Activated T-cell treated with anti-CD3 and anti-CD28 coated beads, Interleukin-2, amount 50 U/mL, for 24 hours (primary cell): ENCODE results near the gene FRRS1L.

Source experiments
- DNase-seq: peaks from one replicate; pipeline ENCODE4 v3.0.0-alpha.2; 2020
- H3K27ac Mint-ChIP-seq: 2 replicates; pipeline ENCODE4 v1.8.0; 2020; ENCODE audit warnings: mild to moderate bottlenecking, mixed read lengths
- H3K27me3 Mint-ChIP-seq: 2 replicates; pipeline ENCODE4 v1.8.0; 2020; ENCODE audit warnings: mixed read lengths
- H3K36me3 Mint-ChIP-seq: 2 replicates; pipeline ENCODE4 v1.8.0; 2020; ENCODE audit warnings: low read depth, mixed read lengths
- H3K4me1 Mint-ChIP-seq: 2 replicates; pipeline ENCODE4 v1.8.0; 2020; ENCODE audit warnings: low read depth, mixed read lengths
- H3K4me3 Mint-ChIP-seq: 2 replicates; pipeline ENCODE4 v1.8.0; 2020; ENCODE audit warnings: mild to moderate bottlenecking, moderate library complexity, mixed read lengths
- H3K9me3 Mint-ChIP-seq: 2 replicates; pipeline ENCODE4 v1.8.0; 2020; ENCODE audit warnings: mixed read lengths

Gene FRRS1L

GRCh38 chr9:109162677-109163076 lies 4.4 kb downstream of the FRRS1L start:
- no peak for DNase-seq
- Mint-ChIP-seq H3K36me3 (no peaks in the 10 kb centered on the region), H3K27me3 (peaks cover 50% of the 10 kb centered on the region), H3K4me1 (peaks cover 4% of the 10 kb centered on the region), H3K27ac (no peak overlapping the region), H3K4me3 (no peak overlapping the region), H3K9me3 (no peaks in the 10 kb centered on the region)

DNA sequence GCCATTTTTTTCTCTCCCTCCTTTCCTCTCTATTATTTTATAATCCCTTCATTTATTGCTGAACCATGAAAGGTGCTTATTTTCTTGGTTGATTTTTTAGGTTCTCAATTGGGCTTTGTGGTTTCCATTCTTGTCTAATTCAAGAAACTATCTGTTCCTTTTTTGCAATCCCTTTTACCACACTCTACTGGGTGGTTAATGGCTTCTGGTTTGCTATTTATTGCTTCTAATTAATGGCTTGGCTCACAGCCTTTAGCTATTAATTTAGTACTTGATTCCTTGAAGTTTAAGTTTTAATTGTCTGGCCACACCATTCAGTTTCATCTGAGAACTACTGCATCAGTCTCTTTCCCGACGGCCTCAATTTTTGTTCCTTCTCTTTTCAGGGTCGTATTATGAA lies 5.6 kb downstream of the FRRS1L start:
- H3K36me3 Mint-ChIP-seq: no peaks in the 10 kb centered on the region
- peaks cover 47% of the 10 kb centered on the region for H3K27me3 Mint-ChIP-seq
- DNase-seq: no peak
- no peak overlapping the region for H3K4me3 Mint-ChIP-seq
- no peaks in the 10 kb centered on the region for H3K9me3 Mint-ChIP-seq
- no peak overlapping the region for H3K27ac Mint-ChIP-seq
- no peaks in the 10 kb centered on the region for H3K4me1 Mint-ChIP-seq

DNA sequence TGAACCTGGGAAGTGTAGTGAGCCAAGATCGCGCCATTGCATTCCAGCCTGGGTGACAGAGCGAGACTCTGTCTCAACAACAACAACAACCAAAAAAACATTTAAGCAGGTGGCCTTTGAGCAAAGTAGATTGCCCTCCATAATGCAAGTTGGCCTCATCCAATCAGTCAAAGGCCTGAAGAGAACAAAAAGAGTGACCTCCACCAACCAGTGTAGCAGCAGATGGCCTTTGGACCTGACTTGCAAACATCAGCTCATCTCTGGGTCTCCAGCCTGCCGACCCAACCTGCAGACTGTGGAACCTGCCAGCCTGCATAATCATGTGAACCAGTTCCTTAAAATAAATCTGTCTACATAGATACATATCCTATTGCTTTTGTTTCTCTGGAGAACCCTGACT lies 7.5 kb downstream of the FRRS1L start:
- no peaks in the 10 kb centered on the region for H3K36me3 Mint-ChIP-seq
- H3K27me3 Mint-ChIP-seq: peaks cover 29% of the 10 kb centered on the region
- H3K4me3 Mint-ChIP-seq: no peak overlapping the region
- no peak for DNase-seq
- no peak overlapping the region for H3K27ac Mint-ChIP-seq
- no peaks in the 10 kb centered on the region for H3K9me3 Mint-ChIP-seq
- H3K4me1 Mint-ChIP-seq: no peaks in the 10 kb centered on the region

DNA sequence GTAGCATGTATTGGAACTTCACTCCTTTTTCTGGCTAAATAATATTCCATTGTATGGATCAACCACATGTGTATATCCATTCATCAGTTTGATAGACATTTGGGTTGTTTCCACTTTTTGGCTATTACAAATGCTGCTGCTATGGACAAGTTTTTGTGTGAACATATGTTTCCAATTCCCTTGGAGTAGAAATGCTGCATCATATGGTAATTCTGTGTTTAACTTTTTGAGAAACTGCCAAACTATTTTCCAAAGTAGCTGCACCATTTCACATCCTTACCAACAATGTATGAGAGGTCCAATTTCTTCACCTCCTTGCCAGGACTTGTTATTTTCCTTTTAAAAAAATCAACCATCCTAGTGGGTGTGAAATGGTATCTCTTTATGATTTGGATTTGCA lies 8.4 kb downstream of the FRRS1L start:
- no peak for DNase-seq
- Mint-ChIP-seq H3K4me3 (no peak overlapping the region), H3K9me3 (peaks cover 4% of the 10 kb centered on the region), H3K36me3 (no peaks in the 10 kb centered on the region), H3K4me1 (no peaks in the 10 kb centered on the region), H3K27me3 (peaks cover 24% of the 10 kb centered on the region), H3K27ac (no peak overlapping the region)

DNA sequence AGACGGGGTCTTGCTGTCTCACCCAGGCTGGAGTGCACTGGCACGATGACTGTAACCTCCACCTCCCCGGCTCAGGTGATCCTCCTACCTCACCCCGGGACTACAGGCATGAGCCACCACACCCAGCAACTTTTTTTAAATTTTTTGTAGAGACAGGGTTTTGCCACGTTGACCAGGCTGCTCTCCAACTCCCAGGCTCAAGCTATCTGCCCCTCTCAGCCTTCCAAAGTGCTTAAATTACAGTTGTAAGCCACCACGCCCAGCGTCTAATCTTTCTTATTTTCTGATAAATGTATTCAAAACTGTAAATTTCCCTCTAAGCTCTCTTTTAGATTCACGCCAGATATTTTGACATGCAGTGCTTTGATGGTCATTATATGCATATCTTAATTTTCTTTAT lies 10.3 kb downstream of the FRRS1L start:
- H3K27ac Mint-ChIP-seq: no peak overlapping the region
- H3K27me3 Mint-ChIP-seq: peaks cover 19% of the 10 kb centered on the region
- H3K36me3 Mint-ChIP-seq: no peaks in the 10 kb centered on the region
- peaks cover 11% of the 10 kb centered on the region for H3K9me3 Mint-ChIP-seq
- no peak for DNase-seq
- no peak overlapping the region for H3K4me3 Mint-ChIP-seq
- H3K4me1 Mint-ChIP-seq: no peaks in the 10 kb centered on the region

- H3K27me3 Mint-ChIP-seq: peaks cover 7% of the 10 kb centered on the region
- H3K36me3 Mint-ChIP-seq: no peaks in the 10 kb centered on the region
Measured at GRCh38 chr9:109150925-109151545, 16.0 kb downstream of the FRRS1L start.

DNA sequence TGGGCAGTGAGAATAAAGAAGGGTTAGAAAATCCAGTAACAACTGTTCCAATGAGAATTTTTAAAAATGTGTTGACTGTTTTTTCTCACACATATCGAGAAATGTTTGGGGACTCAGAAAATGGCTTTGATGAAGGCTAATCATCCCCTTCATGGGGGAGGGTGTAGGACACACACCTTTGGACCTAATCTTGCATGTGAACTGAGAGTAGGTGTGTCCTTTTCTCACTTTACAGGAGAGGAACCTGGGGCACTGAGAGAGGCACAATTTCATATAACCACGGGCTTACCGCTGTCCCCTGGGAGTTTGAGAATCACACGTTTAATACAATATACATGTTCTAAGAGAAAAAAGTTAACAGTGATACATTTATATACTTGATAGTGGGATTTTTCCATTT lies 17.3 kb downstream of the FRRS1L start:
- no peak overlapping the region for H3K4me3 Mint-ChIP-seq
- H3K4me1 Mint-ChIP-seq: no peaks in the 10 kb centered on the region
- DNase-seq: no peak
- no peak overlapping the region for H3K27ac Mint-ChIP-seq
- H3K9me3 Mint-ChIP-seq: peaks cover 11% of the 10 kb centered on the region
- H3K36me3 Mint-ChIP-seq: no peaks in the 10 kb centered on the region
- peaks cover 9% of the 10 kb centered on the region for H3K27me3 Mint-ChIP-seq

More at GRCh38 chr9:109150925-109151545, 16.0 kb downstream of the FRRS1L start:
- H3K27ac Mint-ChIP-seq: no peak overlapping the region
- DNase-seq: no peak
- H3K9me3 Mint-ChIP-seq: peaks cover 11% of the 10 kb centered on the region
- H3K4me3 Mint-ChIP-seq: no peak overlapping the region
- H3K4me1 Mint-ChIP-seq: no peaks in the 10 kb centered on the region

DNA sequence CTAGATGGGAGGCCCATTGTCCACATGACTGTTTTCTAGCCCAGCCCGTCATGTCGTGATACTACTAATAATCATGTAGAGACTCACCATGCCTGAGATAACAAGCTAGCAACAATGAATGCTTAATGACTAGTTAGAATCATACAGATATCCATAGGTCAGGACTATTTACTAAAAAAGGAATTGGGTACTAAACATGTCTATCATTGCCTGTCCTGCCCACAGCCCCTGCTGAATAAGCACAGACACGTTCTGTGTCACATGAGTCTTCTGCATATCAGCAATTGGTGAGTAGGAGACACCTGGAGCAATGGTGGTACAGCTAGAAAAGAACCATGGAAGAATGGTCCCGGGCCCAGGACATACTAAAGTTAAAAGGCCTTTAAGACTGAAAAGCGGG lies 18.0 kb downstream of the FRRS1L start:
- Mint-ChIP-seq H3K27me3 (peaks cover 6% of the 10 kb centered on the region), H3K4me3 (no peak overlapping the region), H3K4me1 (peaks cover under 1% of the 10 kb centered on the region), H3K9me3 (peaks cover 11% of the 10 kb centered on the region), H3K36me3 (no peaks in the 10 kb centered on the region), H3K27ac (no peak overlapping the region)
- DNase-seq: no peak

DNA sequence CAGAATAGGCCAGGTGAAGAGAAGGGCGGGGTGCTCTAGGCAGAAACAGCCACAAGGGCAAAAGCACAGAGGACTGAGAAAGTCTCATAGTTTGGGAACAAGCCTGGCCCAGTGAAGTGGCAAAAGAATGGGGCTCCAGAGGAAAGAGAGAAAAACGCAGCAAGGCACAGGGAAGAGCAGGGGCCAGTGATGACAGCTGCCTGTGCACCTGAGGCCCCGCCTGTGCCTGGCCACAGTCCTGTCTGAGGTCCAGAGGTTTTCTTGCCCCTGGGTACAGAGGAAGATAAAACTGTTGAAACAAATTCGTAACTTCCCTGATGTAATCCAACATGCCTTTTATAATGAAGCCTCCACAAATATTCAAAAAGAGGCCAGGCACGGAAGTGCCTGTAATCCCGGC lies 22.0 kb downstream of the FRRS1L start:
- H3K4me3 Mint-ChIP-seq: no peak overlapping the region
- peaks cover 6% of the 10 kb centered on the region for H3K27me3 Mint-ChIP-seq
- no peak overlapping the region for H3K27ac Mint-ChIP-seq
- no peaks in the 10 kb centered on the region for H3K9me3 Mint-ChIP-seq
- DNase-seq: no peak
- H3K4me1 Mint-ChIP-seq: peaks cover 4% of the 10 kb centered on the region
- no peaks in the 10 kb centered on the region for H3K36me3 Mint-ChIP-seq

DNA sequence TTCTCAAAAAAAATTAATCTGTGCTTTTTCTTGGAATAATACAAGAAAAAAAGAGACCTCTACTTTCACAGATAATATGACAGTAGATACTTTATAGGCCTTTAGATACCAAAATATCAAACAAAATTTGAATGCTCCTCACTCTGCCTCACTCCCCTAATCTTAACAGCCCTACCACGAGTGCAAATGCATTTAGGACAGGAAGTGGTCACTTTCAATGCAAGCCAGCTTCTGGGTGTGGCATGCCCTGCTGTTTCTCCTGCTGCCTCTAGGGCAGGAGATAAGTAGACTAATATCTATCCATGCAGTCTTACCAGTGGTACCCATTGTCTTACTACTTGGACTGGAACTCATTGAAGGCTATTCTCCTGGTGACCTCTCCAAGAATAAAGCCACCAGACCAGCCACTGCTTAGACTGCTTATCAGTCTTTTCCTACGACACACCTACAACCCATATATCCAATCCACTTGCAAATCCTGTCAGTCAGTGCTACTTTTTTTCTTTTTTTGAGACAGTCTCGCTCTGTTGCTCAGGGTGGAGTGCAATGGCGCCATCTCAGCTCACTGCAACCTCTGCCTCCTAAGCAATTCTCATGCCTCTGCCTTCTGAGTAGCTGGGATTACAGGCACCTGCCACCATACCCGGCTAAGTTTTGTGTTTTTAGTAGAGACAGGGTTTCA lies 23.0 kb downstream of the FRRS1L start:
- Mint-ChIP-seq H3K4me1 (peaks cover 4% of the 10 kb centered on the region), H3K36me3 (no peaks in the 10 kb centered on the region), H3K9me3 (no peaks in the 10 kb centered on the region), H3K4me3 (no peak overlapping the region), H3K27ac (no peak overlapping the region), H3K27me3 (peaks cover 6% of the 10 kb centered on the region)
- DNase-seq: no peak

DNA sequence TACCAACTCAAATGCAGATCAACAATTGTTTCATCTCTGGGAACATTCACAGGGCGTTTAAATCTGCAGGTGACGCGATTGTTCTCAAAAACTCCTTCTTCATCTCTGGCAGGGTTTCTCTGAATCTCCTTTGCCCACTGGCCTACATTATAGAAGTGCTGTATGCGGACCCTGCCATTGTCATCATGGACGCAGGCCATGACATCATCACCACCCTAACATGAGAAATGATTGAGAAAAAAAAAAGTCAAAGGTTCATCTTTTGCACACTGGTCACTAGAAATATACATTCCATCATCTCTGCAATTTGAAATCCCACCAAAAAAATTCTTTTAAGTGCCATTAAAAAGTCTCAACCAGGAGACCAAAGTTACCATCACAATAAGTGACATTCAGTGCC lies 25.7 kb downstream of the FRRS1L start:
- Mint-ChIP-seq H3K36me3 (no peaks in the 10 kb centered on the region), H3K27me3 (peaks cover 5% of the 10 kb centered on the region), H3K9me3 (no peaks in the 10 kb centered on the region), H3K4me1 (peaks cover 4% of the 10 kb centered on the region), H3K4me3 (no peak overlapping the region), H3K27ac (no peak overlapping the region)
- no peak for DNase-seq

- H3K27ac Mint-ChIP-seq: no peak overlapping the region
Measured at GRCh38 chr9:109139851-109140250, 27.2 kb downstream of the FRRS1L start.

GRCh38 chr9:109138421-109138820 lies 28.6 kb downstream of the FRRS1L start:
- Mint-ChIP-seq H3K4me3 (no peak overlapping the region), H3K9me3 (no peaks in the 10 kb centered on the region), H3K36me3 (no peaks in the 10 kb centered on the region), H3K4me1 (no peaks in the 10 kb centered on the region), H3K27ac (no peak overlapping the region), H3K27me3 (peaks cover 3% of the 10 kb centered on the region)
- no peak for DNase-seq

More at GRCh38 chr9:109139851-109140250, 27.2 kb downstream of the FRRS1L start:
- peaks cover 3% of the 10 kb centered on the region for H3K27me3 Mint-ChIP-seq
- no peak for DNase-seq
- H3K36me3 Mint-ChIP-seq: no peaks in the 10 kb centered on the region
- no peak overlapping the region for H3K4me3 Mint-ChIP-seq
- H3K9me3 Mint-ChIP-seq: no peaks in the 10 kb centered on the region
- peaks cover 4% of the 10 kb centered on the region for H3K4me1 Mint-ChIP-seq

GRCh38 chr9:109134167-109134578 lies 32.9 kb downstream of the FRRS1L start:
- Mint-ChIP-seq H3K9me3 (no peaks in the 10 kb centered on the region), H3K27me3 (peaks cover 3% of the 10 kb centered on the region), H3K36me3 (no peaks in the 10 kb centered on the region), H3K27ac (no peak overlapping the region), H3K4me1 (peaks cover 1% of the 10 kb centered on the region), H3K4me3 (no peak overlapping the region)
- no peak for DNase-seq

- Mint-ChIP-seq H3K27ac (no peak overlapping the region), H3K4me3 (no peak overlapping the region), H3K36me3 (no peaks in the 10 kb centered on the region), H3K9me3 (no peaks in the 10 kb centered on the region), H3K27me3 (peaks cover 3% of the 10 kb centered on the region), H3K4me1 (peaks cover 1% of the 10 kb centered on the region)
- no peak for DNase-seq
Measured at GRCh38 chr9:109133533-109133932, 33.5 kb downstream of the FRRS1L start.
